Muscle layer of colon (tissue), 2 donors: Measurements from ENCODE around the gene ELMOD2.
"Not testable (repeated sequence)": the region's sequence is repeated elsewhere in the genome, so short reads cannot be mapped to it uniquely, and the experiment has no call there.

Experiments used
- H3K27ac ChIP-seq: one replicate; pipeline ENCODE4 v1.7.0; 2013; ENCODE audit warnings: low read depth, mild to moderate bottlenecking, low read length, moderate library complexity
- H3K27me3 ChIP-seq, 2 donors: one replicate each; pipeline ENCODE4 v1.7.0; 2013; ENCODE audit warnings: low read length in 2 of 2, mild to moderate bottlenecking in 2 of 2; ENCODE audit not compliant: insufficient read depth in 2 of 2, control insufficient read depth in 1 of 2
- H3K36me3 ChIP-seq: one replicate; pipeline ENCODE4 v1.7.0; 2013; ENCODE audit warnings: mild to moderate bottlenecking, low read length; ENCODE audit not compliant: insufficient read depth
- H3K4me1 ChIP-seq: one replicate; pipeline ENCODE4 v1.7.0; 2013; ENCODE audit warnings: mild to moderate bottlenecking, low read length; ENCODE audit not compliant: insufficient read depth
- H3K4me3 ChIP-seq, 2 donors: one replicate each; pipeline ENCODE4 v1.7.0; 2013; ENCODE audit warnings: low read length in 2 of 2, low read depth in 1 of 2, mild to moderate bottlenecking in 1 of 2, moderate library complexity in 1 of 2
- H3K9ac ChIP-seq: one replicate; pipeline ENCODE4 v1.7.0; 2013; ENCODE audit warnings: low read length
- H3K9me3 ChIP-seq: one replicate; pipeline ENCODE4 v1.7.0; 2013; ENCODE audit warnings: mild to moderate bottlenecking, low read length
- donor health status: abdominal sarcoma.
- donor health status: Adenocarcinoma of cecum.

ELMOD2 gene

GRCh38 chr4:140523857-140524742 is at the start of gene ELMOD2:
ELMOD2 (plus strand) TSS chr4:140524168; CDS start chr4:140525429, 1,261 bp downstream.
- Histone ChIP-seq H3K27ac (peak within 1 kb of the TSS; percentile 94), H3K9ac (peak within 1 kb of the TSS; percentile 62), H3K4me1 (peaks cover 11% of the 10 kb centered on the region), H3K27me3 (no peaks in the 10 kb centered on the region), H3K4me3 (peak within 1 kb of the TSS; percentile 76 to 95), H3K36me3 (peaks cover 10% of the 10 kb centered on the region), H3K9me3 (no peaks in the 10 kb centered on the region)

- no peak overlapping the region for H3K27ac ChIP-seq
- no peaks in the 10 kb centered on the region for H3K9me3 ChIP-seq
- no peak overlapping the region for H3K9ac ChIP-seq
- H3K36me3 ChIP-seq, result no peaks in the 10 kb centered on the region
- no peak overlapping the region for H3K4me3 ChIP-seq
- H3K27me3 ChIP-seq, result no peaks in the 10 kb centered on the region
- H3K4me1 ChIP-seq, result no peaks in the 10 kb centered on the region
Observed at GRCh38 chr4:140483445-140483844, 40.5 kb upstream of the ELMOD2 start.

GRCh38 chr4:140485939-140486338 is 38.0 kb upstream of the ELMOD2 start:
- Histone ChIP-seq H3K27ac (no peak overlapping the region), H3K9me3 (no peaks in the 10 kb centered on the region), H3K27me3 (no peaks in the 10 kb centered on the region), H3K36me3 (no peaks in the 10 kb centered on the region), H3K4me3 (no peak overlapping the region), H3K9ac (no peak overlapping the region), H3K4me1 (no peaks in the 10 kb centered on the region)

GRCh38 chr4:140497405-140497746 is 26.6 kb upstream of the ELMOD2 start:
- H3K36me3 ChIP-seq, result no peaks in the 10 kb centered on the region
- no peak overlapping the region for H3K4me3 ChIP-seq
- no peaks in the 10 kb centered on the region for H3K9me3 ChIP-seq
- H3K9ac ChIP-seq, result no peak overlapping the region
- peaks cover 16 to 18% of the 10 kb centered on the region in 2 donors for H3K27me3 ChIP-seq
- no peaks in the 10 kb centered on the region for H3K4me1 ChIP-seq
- H3K27ac ChIP-seq, result no peak overlapping the region

- Histone ChIP-seq H3K36me3 (no peaks in the 10 kb centered on the region), H3K27ac (no peak within 1 kb of the TSS), H3K4me1 (no peaks in the 10 kb centered on the region), H3K9me3 (no peaks in the 10 kb centered on the region), H3K9ac (no peak within 1 kb of the TSS), H3K4me3 (no peak within 1 kb of the TSS), H3K27me3 (peaks cover 16 to 18% of the 10 kb centered on the region in 2 donors)
Observed at GRCh38 chr4:140497747-140498636, 26.0 kb upstream of the ELMOD2 start, which contains the start of gene MGAT4D. MGAT4D (minus strand) TSS chr4:140498293; CDS start chr4:140498222, 71 bp downstream.

GRCh38 chr4:140499391-140499790 is 24.6 kb upstream of the ELMOD2 start:
- Histone ChIP-seq H3K9me3 (no peaks in the 10 kb centered on the region), H3K27me3 (peaks cover 16 to 18% of the 10 kb centered on the region in 2 donors), H3K36me3 (no peaks in the 10 kb centered on the region), H3K4me3 (no peak overlapping the region), H3K27ac (no peak overlapping the region), H3K4me1 (no peaks in the 10 kb centered on the region), H3K9ac (no peak overlapping the region)

- Histone ChIP-seq H3K27me3 (peaks cover 0 to 2% of the 10 kb centered on the region in 2 donors), H3K27ac (no peak overlapping the region), H3K4me3 (no peak overlapping the region), H3K9me3 (no peaks in the 10 kb centered on the region), H3K4me1 (no peaks in the 10 kb centered on the region), H3K9ac (no peak overlapping the region), H3K36me3 (no peaks in the 10 kb centered on the region)
Observed at GRCh38 chr4:140504261-140504660, 19.7 kb upstream of the ELMOD2 start.

- H3K9me3 ChIP-seq, H3K4me1 ChIP-seq: not testable (repeated sequence)
Observed at GRCh38 chr4:140513765-140514164, 10.2 kb upstream of the ELMOD2 start.

GRCh38 chr4:140515423-140515822 is 8.5 kb upstream of the ELMOD2 start:
- H3K27ac ChIP-seq, result no peak overlapping the region
- H3K9ac ChIP-seq, result no peak overlapping the region
- H3K4me1 ChIP-seq, result no peaks in the 10 kb centered on the region
- no peaks in the 10 kb centered on the region for H3K9me3 ChIP-seq
- no peaks in the 10 kb centered on the region for H3K36me3 ChIP-seq
- no peaks in the 10 kb centered on the region for H3K27me3 ChIP-seq
- no peak overlapping the region for H3K4me3 ChIP-seq

More at GRCh38 chr4:140513765-140514164, 10.2 kb upstream of the ELMOD2 start:
- not testable (repeated sequence) for H3K9ac ChIP-seq, H3K4me3 ChIP-seq, H3K27me3 ChIP-seq, H3K36me3 ChIP-seq, H3K27ac ChIP-seq

GRCh38 chr4:140523370-140523856 is 555 bp upstream of the ELMOD2 start:
- H3K4me3 ChIP-seq, result peak overlapping the region; percentile 76 to 95
- peak overlapping the region; percentile 94 for H3K27ac ChIP-seq
- H3K4me1 ChIP-seq, result peaks cover 11% of the 10 kb centered on the region
- H3K36me3 ChIP-seq, result peaks cover 7% of the 10 kb centered on the region
- H3K27me3 ChIP-seq, result no peaks in the 10 kb centered on the region
- peak overlapping the region; percentile 23 for H3K9ac ChIP-seq
- no peaks in the 10 kb centered on the region for H3K9me3 ChIP-seq

GRCh38 chr4:140529434-140529833 is 5.5 kb downstream of the ELMOD2 start:
- Histone ChIP-seq H3K36me3 (peaks cover 15% of the 10 kb centered on the region), H3K4me3 (no peak overlapping the region), H3K27ac (no peak overlapping the region), H3K9me3 (no peaks in the 10 kb centered on the region), H3K4me1 (peaks cover 11% of the 10 kb centered on the region), H3K9ac (no peak overlapping the region), H3K27me3 (no peaks in the 10 kb centered on the region)
